OCI-LY1 (cell line): ENCODE measurements around the gene DHRS7C.

Experiments
- CTCF ChIP-seq: fragments of 200-600 bp; sonication (generic), shearing (Covaris generic); IDR thresholded peaks from 2 replicates; pipeline ENCODE4 v1.5.1; 2017; ENCODE audit warnings: mild to moderate bottlenecking, antibody characterized with exemption, low read length, moderate library complexity, mixed read lengths
- EZH2 ChIP-seq: fragments of 200-600 bp; sonication (generic), shearing (Covaris generic); IDR thresholded peaks from 2 replicates; pipeline ENCODE4 v1.8.0; 2017; ENCODE audit warnings: borderline replicate concordance, mixed run types, mild to moderate bottlenecking, antibody characterized with exemption, low read length, moderate library complexity, mixed read lengths

GRCh38 chr17:9802697-9803096 is 11.3 kb upstream of the DHRS7C start:
- TF ChIP-seq CTCF (no peak), EZH2 (no peak)
